ENCODE data around the gene FRYL. TPM values are rescaled to one million over a fixed set of nuclear protein-coding genes. Genes with fewer than 3 reads are reported as not detected.
"Not testable (repeated sequence)": the region's sequence is repeated elsewhere in the genome, so short reads cannot be mapped to it uniquely, and the experiment has no call there.

The FRYL gene
- total RNA-seq, 1 donor from 2014 or later, result 31.7 TPM

DNA sequence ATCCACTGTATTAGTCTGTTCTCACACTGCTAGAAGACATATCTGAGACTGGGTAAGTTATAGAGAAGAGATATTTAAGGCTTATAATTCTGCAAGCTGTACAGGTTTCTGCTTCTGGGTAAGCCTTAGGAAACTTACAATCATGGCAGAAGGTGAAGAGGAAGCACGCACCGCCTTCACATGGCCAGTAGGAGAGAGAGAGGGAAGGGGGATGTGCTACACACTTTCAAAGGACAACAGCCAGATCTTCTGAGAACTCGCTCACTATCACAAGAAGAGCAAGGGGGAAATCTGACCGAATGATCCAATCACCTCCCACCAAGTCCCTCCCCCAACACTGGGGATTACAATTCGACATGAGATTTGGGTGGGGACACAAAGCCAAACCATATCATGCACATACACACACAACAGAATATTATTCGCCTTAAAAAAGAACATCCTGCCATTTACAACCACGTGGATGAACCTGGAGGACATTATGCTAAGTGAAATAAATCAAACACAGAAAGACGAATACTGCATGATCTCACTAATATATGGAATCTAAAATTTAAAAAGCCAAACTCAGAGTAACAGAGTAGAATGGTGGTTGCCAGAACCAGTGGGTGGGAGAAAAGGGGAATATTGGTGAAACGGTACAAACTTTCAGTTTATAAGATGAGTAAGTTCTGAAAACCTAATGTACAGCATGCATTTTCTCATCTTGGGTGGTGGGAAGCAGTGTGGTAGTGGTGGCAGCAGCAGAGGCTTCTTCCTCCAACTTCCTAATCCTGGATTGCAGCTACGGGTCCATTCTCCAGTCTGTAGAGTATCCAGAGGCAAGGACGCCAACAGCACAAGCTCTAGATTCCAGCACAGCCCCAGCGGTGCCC lies 12.8 kb downstream of the FRYL start:
- no peak for DNase-seq (ENCODE audit: low read depth)
- H3K27me3 ChIP-seq (ENCODE audit: control insufficient read depth, insufficient read depth, low read length), result no peaks in the 10 kb centered on the region
- H3K36me3 ChIP-seq (ENCODE audit: control insufficient read depth, insufficient read depth, low read length), result no peaks in the 10 kb centered on the region
- TF ChIP-seq, protein P1, sequence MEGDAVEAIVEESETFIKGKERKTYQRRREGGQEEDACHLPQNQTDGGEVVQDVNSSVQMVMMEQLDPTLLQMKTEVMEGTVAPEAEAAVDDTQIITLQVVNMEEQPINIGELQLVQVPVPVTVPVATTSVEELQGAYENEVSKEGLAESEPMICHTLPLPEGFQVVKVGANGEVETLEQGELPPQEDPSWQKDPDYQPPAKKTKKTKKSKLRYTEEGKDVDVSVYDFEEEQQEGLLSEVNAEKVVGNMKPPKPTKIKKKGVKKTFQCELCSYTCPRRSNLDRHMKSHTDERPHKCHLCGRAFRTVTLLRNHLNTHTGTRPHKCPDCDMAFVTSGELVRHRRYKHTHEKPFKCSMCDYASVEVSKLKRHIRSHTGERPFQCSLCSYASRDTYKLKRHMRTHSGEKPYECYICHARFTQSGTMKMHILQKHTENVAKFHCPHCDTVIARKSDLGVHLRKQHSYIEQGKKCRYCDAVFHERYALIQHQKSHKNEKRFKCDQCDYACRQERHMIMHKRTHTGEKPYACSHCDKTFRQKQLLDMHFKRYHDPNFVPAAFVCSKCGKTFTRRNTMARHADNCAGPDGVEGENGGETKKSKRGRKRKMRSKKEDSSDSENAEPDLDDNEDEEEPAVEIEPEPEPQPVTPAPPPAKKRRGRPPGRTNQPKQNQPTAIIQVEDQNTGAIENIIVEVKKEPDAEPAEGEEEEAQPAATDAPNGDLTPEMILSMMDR (IDR thresholded peaks at IDR 0.05; ENCODE audit: insufficient read depth, low read length, poor library complexity, severe bottlenecking), result no peak
- no peak overlapping the region for H3K4me3 ChIP-seq (ENCODE audit: low read depth, low read length)

DNA sequence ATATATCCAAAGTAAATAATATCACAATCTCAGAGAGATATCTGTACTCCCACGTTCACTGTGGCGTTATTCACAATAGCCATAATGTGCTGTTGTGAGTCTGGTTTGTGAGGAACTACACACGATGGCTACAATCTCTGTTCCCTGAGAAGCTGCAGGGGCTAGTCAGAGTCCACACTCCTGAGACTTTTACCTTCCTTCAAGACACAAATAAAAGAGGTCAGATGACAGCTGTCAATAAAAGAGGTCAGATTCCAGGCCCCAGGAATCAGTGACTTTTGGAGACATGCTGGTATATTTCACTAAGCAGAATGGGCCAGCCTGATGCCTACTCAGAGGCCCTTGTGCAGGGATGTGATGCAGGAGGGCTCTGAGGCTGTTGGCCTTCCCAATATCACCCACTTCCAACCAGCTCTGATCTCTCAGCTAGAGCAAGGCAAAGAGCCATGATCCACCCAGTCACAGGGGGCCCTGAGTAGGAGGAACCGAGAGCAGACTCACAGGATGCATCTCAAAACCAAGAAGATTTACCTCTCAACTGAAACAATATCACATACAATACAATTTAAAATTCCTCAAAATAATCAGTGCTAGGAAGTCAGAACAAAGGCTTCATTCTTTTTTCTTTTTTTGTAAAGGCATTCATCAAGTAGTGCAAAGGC lies 13.8 kb downstream of the FRYL start:
- TF ChIP-seq, protein P1 (IDR thresholded peaks at IDR 0.05; ENCODE audit: insufficient read depth, low read length, poor library complexity, severe bottlenecking), result no peak
- no peak for DNase-seq (ENCODE audit: low read depth)
- Histone ChIP-seq H3K27me3 (ENCODE audit: control insufficient read depth, insufficient read depth, low read length) (no peaks in the 10 kb centered on the region), H3K36me3 (ENCODE audit: control insufficient read depth, insufficient read depth, low read length) (no peaks in the 10 kb centered on the region), H3K4me3 (ENCODE audit: low read depth, low read length) (no peak overlapping the region)

DNA sequence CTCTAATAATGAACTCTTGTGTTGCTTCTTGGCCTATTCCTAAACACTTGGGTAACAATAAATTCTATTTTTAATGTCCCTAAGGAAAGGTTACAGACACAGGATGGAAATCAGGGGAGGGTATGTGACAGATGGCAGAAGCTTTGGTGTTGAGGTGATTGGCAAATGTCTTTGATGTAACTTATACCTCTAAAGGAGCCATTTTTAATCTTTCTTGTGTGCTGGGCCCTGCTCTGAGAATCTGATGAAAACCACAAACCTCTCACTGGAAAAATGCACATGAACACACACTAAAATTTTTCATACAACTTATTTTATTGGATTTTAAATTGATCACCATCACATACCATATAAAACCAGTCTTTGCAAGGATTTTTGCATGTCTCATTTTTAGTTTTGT lies 17.7 kb downstream of the FRYL start:
- Histone ChIP-seq H3K27me3 (ENCODE audit: control insufficient read depth, insufficient read depth, low read length) (no peaks in the 10 kb centered on the region), H3K4me3 (ENCODE audit: low read depth, low read length) (no peak overlapping the region), H3K36me3 (ENCODE audit: control insufficient read depth, insufficient read depth, low read length) (no peaks in the 10 kb centered on the region)
- no peak for DNase-seq (ENCODE audit: low read depth)
- TF ChIP-seq, protein P1 (IDR thresholded peaks at IDR 0.05; ENCODE audit: insufficient read depth, low read length, poor library complexity, severe bottlenecking), result no peak

DNA sequence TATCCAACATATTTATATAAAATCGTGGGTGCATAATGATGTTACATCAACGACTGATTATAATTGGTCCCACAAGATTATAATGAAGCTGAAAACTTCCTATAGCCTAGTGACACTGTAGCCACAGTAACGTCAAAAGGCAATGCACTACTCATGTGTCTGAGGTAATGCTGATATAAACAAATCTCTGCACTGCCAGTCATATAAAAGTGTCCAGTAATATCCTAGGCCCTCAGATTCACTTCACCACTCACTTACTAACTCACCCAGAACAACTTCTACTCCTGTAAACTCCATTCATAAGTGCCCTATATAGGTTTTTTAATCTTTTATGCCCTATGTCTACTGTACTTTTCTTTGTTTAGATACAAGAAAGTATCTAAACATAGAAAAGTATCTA lies 18.8 kb downstream of the FRYL start:
- H3K36me3 ChIP-seq (ENCODE audit: control insufficient read depth, insufficient read depth, low read length), result no peaks in the 10 kb centered on the region

DNA sequence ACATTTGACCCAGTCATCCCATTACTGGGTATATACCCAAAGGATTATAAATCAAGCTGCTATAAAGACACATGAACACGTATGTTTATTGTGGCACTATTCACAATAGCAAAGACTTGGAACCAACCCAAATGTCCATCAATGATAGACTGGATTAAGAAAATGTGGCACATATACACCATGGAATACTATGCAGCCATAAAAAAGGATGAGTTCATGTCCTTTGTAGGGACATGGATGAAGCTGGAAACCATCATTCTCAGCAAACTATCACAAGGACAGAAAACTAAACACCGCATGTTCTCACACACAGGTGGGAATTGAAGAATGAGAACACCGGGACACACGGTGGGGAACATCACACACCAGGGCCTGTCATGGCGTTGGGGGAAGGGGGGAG lies 21.4 kb downstream of the FRYL start:
- H3K36me3 ChIP-seq (ENCODE audit: control insufficient read depth, insufficient read depth, low read length); DNase-seq (ENCODE audit: low read depth); H3K27me3 ChIP-seq (ENCODE audit: control insufficient read depth, insufficient read depth, low read length); H3K4me3 ChIP-seq (ENCODE audit: low read depth, low read length): not testable (repeated sequence)

More for the DNA sequence above, 18.8 kb downstream of the FRYL start:
- no peak for DNase-seq (ENCODE audit: low read depth)
- TF ChIP-seq, protein P1 (IDR thresholded peaks at IDR 0.05; ENCODE audit: insufficient read depth, low read length, poor library complexity, severe bottlenecking), result no peak
- H3K4me3 ChIP-seq (ENCODE audit: low read depth, low read length), result no peak overlapping the region
- no peaks in the 10 kb centered on the region for H3K27me3 ChIP-seq (ENCODE audit: control insufficient read depth, insufficient read depth, low read length)

DNA sequence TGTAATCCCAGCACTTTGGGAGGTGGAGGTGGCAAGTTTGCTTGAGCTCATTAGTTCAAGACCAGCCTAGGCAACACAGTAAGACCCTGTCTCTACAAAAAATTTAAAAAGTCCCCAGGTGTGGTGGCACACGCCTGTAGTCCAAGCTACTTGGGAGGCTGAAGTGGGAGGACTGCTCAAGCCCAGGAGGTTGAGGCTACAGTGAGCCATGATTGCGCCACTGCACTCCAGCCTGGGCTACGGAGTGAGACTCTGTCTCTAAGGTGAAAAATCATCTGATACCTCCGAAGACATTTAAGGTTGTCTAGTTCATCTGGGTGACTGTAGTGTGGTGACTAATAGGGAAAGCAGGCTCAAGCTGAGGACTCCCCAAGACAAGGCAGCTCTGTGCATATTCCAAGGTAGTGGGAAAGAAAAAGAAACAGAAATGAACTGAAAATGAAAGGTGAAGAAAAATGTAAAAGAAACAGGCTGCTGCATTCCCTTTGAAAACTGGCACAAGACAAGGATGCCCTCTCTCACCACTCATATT lies 23.3 kb downstream of the FRYL start:
- Histone ChIP-seq H3K27me3 (ENCODE audit: control insufficient read depth, insufficient read depth, low read length) (no peaks in the 10 kb centered on the region), H3K36me3 (ENCODE audit: control insufficient read depth, insufficient read depth, low read length) (no peaks in the 10 kb centered on the region), H3K4me3 (ENCODE audit: low read depth, low read length) (no peak overlapping the region)
- TF ChIP-seq, protein P1 (IDR thresholded peaks at IDR 0.05; ENCODE audit: insufficient read depth, low read length, poor library complexity, severe bottlenecking), result no peak
- DNase-seq (ENCODE audit: low read depth), result no peak

All from kidney epithelial cell (primary cell).